Astrocyte (in vitro differentiated cells and primary cell): ENCODE results near the gene ROR1. TPM values are rescaled to one million over a fixed set of nuclear protein-coding genes. Genes with fewer than 3 reads are reported as not detected.
A peak's percentile ranks its signal among the peaks of the same experiment; 100 is the strongest.

Experiments
- DNase-seq: peaks from one replicate; pipeline ENCODE4 v3.0.0-alpha.2; 2010; ENCODE audit warnings: low read depth
- FAIRE-seq: peaks from 2 replicates; lab custom pipeline; 2011; peaks lifted over from hg19 to GRCh38; lab: Jason Lieb, UNC
- H2AFZ ChIP-seq: 2 replicates; pipeline ENCODE4 v1.6.0; 2012; ENCODE audit warnings: low read depth, low read length, inconsistent platforms
- H3K27ac ChIP-seq: 2 replicates; pipeline ENCODE4 v1.5.1; 2011; ENCODE audit warnings: low read depth, low read length, inconsistent platforms
- H3K27me3 ChIP-seq: 2 replicates; pipeline ENCODE4 v1.6.0; 2011; ENCODE audit warnings: low read length, inconsistent platforms; ENCODE audit not compliant: insufficient read depth
- H3K36me3 ChIP-seq: 2 replicates; pipeline ENCODE4 v1.5.1; 2011; ENCODE audit warnings: low read length, inconsistent platforms; ENCODE audit not compliant: insufficient read depth
- H3K4me1 ChIP-seq: 2 replicates; pipeline ENCODE4 v1.5.1; 2011; ENCODE audit warnings: low read length, inconsistent platforms; ENCODE audit not compliant: insufficient read depth
- H3K4me2 ChIP-seq: 2 replicates; pipeline ENCODE4 v1.6.0; 2012; ENCODE audit warnings: low read length, inconsistent platforms
- H3K4me3 ChIP-seq: 2 replicates; pipeline ENCODE4 v1.5.1; 2011; ENCODE audit warnings: low read depth, mild to moderate bottlenecking, low read length, inconsistent platforms; ENCODE audit not compliant: insufficient read depth
- H3K79me2 ChIP-seq: 2 replicates; pipeline ENCODE4 v1.6.0; 2012; ENCODE audit warnings: mild to moderate bottlenecking, low read length, inconsistent platforms; ENCODE audit not compliant: insufficient read depth
- H3K9ac ChIP-seq: 2 replicates; pipeline ENCODE4 v1.6.0; 2012; ENCODE audit warnings: mild to moderate bottlenecking, low read length, inconsistent platforms
- H3K9me3 ChIP-seq: 2 replicates; pipeline ENCODE4 v1.5.1; 2012; ENCODE audit warnings: low read depth, mild to moderate bottlenecking, low read length, inconsistent platforms; ENCODE audit not compliant: insufficient read depth
- H4K20me1 ChIP-seq: 2 replicates; pipeline ENCODE4 v1.6.0; 2012; ENCODE audit warnings: low read length, inconsistent platforms; ENCODE audit not compliant: insufficient read depth
- H3K27ac Mint-ChIP-seq: one replicate; pipeline ENCODE4 v1.8.0; 2021; ENCODE audit warnings: mild to moderate bottlenecking, mixed read lengths; ENCODE audit not compliant: unreplicated experiment
- H3K27me3 Mint-ChIP-seq: one replicate; pipeline ENCODE4 v1.8.0; 2021; ENCODE audit warnings: low read depth, mixed read lengths; ENCODE audit not compliant: unreplicated experiment
- H3K36me3 Mint-ChIP-seq: one replicate; pipeline ENCODE4 v1.8.0; 2021; ENCODE audit warnings: low read depth, mixed read lengths; ENCODE audit not compliant: unreplicated experiment
- H3K4me1 Mint-ChIP-seq: one replicate; pipeline ENCODE4 v1.8.0; 2021; ENCODE audit warnings: low read depth, mixed read lengths; ENCODE audit not compliant: unreplicated experiment
- H3K4me3 Mint-ChIP-seq: one replicate; pipeline ENCODE4 v1.8.0; 2021; ENCODE audit warnings: mild to moderate bottlenecking, moderate library complexity, mixed read lengths; ENCODE audit not compliant: unreplicated experiment
- H3K9me3 Mint-ChIP-seq: one replicate; pipeline ENCODE4 v1.8.0; 2021; ENCODE audit warnings: mild to moderate bottlenecking, mixed read lengths; ENCODE audit not compliant: unreplicated experiment
- EZH2 ChIP-seq: IDR thresholded peaks from 2 replicates; pipeline ENCODE4 v1.6.1; 2012; ENCODE audit warnings: mild to moderate bottlenecking, low read length, inconsistent platforms; ENCODE audit not compliant: insufficient read depth
- total RNA-seq: library from RNA; stranded (reverse); gene quantifications from 2 replicates; pipeline ENCODE4 v1.2.1, GENCODE V29; 2021
- TF ChIP-seq, protein P1 (sequence below): IDR thresholded peaks from 2 replicates; pipeline ENCODE4 v1.5.1; 2011; ENCODE audit warnings: low read depth, mild to moderate bottlenecking, inconsistent platforms, low read length, moderate library complexity; ENCODE audit not compliant: insufficient read depth

Gene ROR1
- total RNA-seq, 1 donor from 2014 or later: 38.3 TPM

DNA sequence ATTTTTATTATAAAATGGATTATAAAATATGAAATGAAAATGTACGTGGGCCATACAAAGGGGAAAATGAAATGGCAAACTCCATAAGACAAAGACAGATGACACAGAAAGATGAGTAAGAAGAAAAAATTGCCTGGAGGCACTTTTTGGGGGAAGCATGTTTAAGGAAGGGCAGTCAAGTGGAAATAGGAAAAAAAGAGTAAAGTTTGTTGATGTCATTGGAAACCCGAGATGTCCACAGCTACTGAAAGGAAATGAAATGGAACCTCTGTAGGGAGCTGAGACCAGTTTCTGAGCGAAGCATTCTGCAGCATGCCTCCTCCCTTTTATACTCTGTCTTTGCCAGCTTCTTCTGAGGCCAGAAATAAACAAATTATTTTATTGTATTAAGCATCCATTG is 226.2 kb downstream of the ROR1 start:
- Histone ChIP-seq H3K27me3 (no peaks in the 10 kb centered on the region), H3K4me1 (peaks cover 6% of the 10 kb centered on the region), H3K4me2 (no peak overlapping the region), H4K20me1 (no peaks in the 10 kb centered on the region), H3K4me3 (no peak overlapping the region), H2AFZ (no peak overlapping the region), H3K9me3 (no peaks in the 10 kb centered on the region), H3K36me3 (no peaks in the 10 kb centered on the region), H3K79me2 (no peaks in the 10 kb centered on the region), H3K9ac (no peak overlapping the region), H3K27ac (no peak overlapping the region)
- Mint-ChIP-seq H3K36me3 (peaks cover 5% of the 10 kb centered on the region), H3K9me3 (no peaks in the 10 kb centered on the region), H3K4me1 (peaks cover 32% of the 10 kb centered on the region), H3K27ac (no peak overlapping the region), H3K4me3 (no peak overlapping the region), H3K27me3 (no peaks in the 10 kb centered on the region)
- peak; percentile 71 for DNase-seq
- no peak for TF ChIP-seq EZH2
- TF ChIP-seq, protein P1, sequence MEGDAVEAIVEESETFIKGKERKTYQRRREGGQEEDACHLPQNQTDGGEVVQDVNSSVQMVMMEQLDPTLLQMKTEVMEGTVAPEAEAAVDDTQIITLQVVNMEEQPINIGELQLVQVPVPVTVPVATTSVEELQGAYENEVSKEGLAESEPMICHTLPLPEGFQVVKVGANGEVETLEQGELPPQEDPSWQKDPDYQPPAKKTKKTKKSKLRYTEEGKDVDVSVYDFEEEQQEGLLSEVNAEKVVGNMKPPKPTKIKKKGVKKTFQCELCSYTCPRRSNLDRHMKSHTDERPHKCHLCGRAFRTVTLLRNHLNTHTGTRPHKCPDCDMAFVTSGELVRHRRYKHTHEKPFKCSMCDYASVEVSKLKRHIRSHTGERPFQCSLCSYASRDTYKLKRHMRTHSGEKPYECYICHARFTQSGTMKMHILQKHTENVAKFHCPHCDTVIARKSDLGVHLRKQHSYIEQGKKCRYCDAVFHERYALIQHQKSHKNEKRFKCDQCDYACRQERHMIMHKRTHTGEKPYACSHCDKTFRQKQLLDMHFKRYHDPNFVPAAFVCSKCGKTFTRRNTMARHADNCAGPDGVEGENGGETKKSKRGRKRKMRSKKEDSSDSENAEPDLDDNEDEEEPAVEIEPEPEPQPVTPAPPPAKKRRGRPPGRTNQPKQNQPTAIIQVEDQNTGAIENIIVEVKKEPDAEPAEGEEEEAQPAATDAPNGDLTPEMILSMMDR: no peak
- FAIRE-seq: no peak

DNA sequence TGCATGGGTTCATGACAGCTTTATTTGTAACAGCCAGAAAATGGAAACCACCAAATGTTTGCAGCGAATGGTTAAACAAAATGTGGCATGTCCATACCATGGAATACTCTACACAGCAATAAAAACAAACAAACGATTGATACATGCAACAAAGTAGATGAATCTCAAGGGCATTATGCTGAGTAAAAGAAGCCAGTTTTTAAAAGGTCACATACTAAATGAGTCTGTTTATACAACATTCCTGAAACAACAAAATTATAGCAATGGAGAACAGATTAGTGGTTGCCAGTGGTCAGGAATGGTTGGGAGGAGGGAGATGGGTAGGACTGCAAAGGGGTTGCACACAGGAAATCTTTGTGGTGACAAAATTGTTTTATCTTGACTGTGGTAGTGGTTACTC is 227.2 kb downstream of the ROR1 start:
- FAIRE-seq (peak; percentile 39), DNase-seq (peak; percentile 15)
- Histone ChIP-seq H3K27me3 (no peaks in the 10 kb centered on the region), H3K4me1 (peaks cover 9% of the 10 kb centered on the region), H4K20me1 (no peaks in the 10 kb centered on the region), H3K9me3 (no peaks in the 10 kb centered on the region), H3K79me2 (no peaks in the 10 kb centered on the region), H3K4me3 (no peak overlapping the region), H3K27ac (no peak overlapping the region), H3K4me2 (no peak overlapping the region), H3K9ac (no peak overlapping the region), H2AFZ (no peak overlapping the region), H3K36me3 (no peaks in the 10 kb centered on the region)
- Mint-ChIP-seq H3K4me1 (peaks cover 37% of the 10 kb centered on the region), H3K27me3 (no peaks in the 10 kb centered on the region), H3K36me3 (peaks cover 5% of the 10 kb centered on the region), H3K4me3 (no peak overlapping the region), H3K9me3 (no peaks in the 10 kb centered on the region), H3K27ac (no peak overlapping the region)
- TF ChIP-seq, protein P1: no peak
- no peak for TF ChIP-seq EZH2

DNA sequence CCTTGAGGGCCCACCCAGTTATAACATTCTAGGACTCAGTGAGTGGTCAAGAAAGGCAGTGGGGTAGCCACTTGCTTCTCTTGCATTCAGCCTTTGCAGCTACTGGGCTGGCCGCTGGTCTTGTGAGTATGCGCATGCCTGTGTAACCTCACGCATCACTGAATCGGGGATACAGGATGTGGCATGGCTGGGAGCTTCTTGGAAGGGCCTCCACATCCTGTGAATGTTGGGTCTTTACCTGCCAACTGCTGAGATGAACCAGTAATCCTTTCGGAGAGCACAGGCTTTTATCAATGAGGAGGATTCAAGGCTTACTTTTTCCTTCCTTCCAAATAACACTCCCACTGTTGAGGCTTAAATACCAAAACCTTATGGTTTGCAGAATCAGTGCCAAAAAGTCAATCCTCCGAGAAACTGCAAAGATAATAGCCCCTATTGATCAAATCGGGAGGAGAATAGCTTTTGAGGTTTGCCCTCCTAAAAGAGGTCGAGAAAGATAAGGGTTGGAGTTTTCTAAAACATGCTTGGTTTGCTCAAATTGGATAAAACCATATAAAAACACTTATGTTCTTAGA is 230.7 kb downstream of the ROR1 start:
- TF ChIP-seq EZH2: no peak
- TF ChIP-seq, protein P1: no peak
- Mint-ChIP-seq H3K27me3 (no peaks in the 10 kb centered on the region), H3K4me1 (peaks cover 49% of the 10 kb centered on the region), H3K27ac (no peak overlapping the region), H3K4me3 (no peak overlapping the region), H3K36me3 (peaks cover 6% of the 10 kb centered on the region), H3K9me3 (no peaks in the 10 kb centered on the region)
- Histone ChIP-seq H3K9ac (no peak overlapping the region), H3K4me3 (no peak overlapping the region), H3K9me3 (no peaks in the 10 kb centered on the region), H3K79me2 (no peaks in the 10 kb centered on the region), H4K20me1 (no peaks in the 10 kb centered on the region), H3K27me3 (no peaks in the 10 kb centered on the region), H3K36me3 (no peaks in the 10 kb centered on the region), H2AFZ (no peak overlapping the region), H3K27ac (no peak overlapping the region), H3K4me2 (no peak overlapping the region), H3K4me1 (peaks cover 21% of the 10 kb centered on the region)
- peak; percentile 69 for DNase-seq
- no peak for FAIRE-seq
